Measurements from ENCODE around the gene CEP112. TPM values are rescaled to one million over a fixed set of nuclear protein-coding genes. Genes with fewer than 3 reads are reported as not detected.
"Not testable (repeated sequence)": the region's sequence is repeated elsewhere in the genome, so short reads cannot be mapped to it uniquely, and the experiment has no call there.

Gene CEP112
- total RNA-seq, 1 donor from 2014 or later, result 9.5 TPM

- TF ChIP-seq CTCF (IDR thresholded peaks at IDR 0.05), result no peak
- Mint-ChIP-seq H3K27me3 (ENCODE audit: unreplicated experiment) (no peaks in the 10 kb centered on the region), H3K27ac (ENCODE audit: unreplicated experiment) (peak overlapping the region; percentile 78), H3K4me3 (ENCODE audit: unreplicated experiment) (no peak overlapping the region), H3K4me1 (ENCODE audit: unreplicated experiment) (peaks cover 16% of the 10 kb centered on the region), H3K9me3 (ENCODE audit: unreplicated experiment) (peaks cover 28% of the 10 kb centered on the region), H3K36me3 (ENCODE audit: unreplicated experiment) (peaks cover 31% of the 10 kb centered on the region)
- DNase-seq (ENCODE audit: extremely low spot score, unreplicated experiment), result no peak
Observed at GRCh38 chr17:66088173-66088572, 103.8 kb downstream of the CEP112 start.

- no peak for DNase-seq (ENCODE audit: extremely low spot score, unreplicated experiment)
- Mint-ChIP-seq H3K9me3 (ENCODE audit: unreplicated experiment) (peaks cover 24% of the 10 kb centered on the region), H3K27ac (ENCODE audit: unreplicated experiment) (peak overlapping the region; percentile 78), H3K27me3 (ENCODE audit: unreplicated experiment) (no peaks in the 10 kb centered on the region), H3K36me3 (ENCODE audit: unreplicated experiment) (peaks cover 26% of the 10 kb centered on the region), H3K4me1 (ENCODE audit: unreplicated experiment) (peaks cover 17% of the 10 kb centered on the region), H3K4me3 (ENCODE audit: unreplicated experiment) (no peak overlapping the region)
- no peak for TF ChIP-seq CTCF (IDR thresholded peaks at IDR 0.05)
Observed at GRCh38 chr17:66087073-66087472, 104.9 kb downstream of the CEP112 start.

- H3K4me3 Mint-ChIP-seq (ENCODE audit: unreplicated experiment), result no peak overlapping the region
- peaks cover 15% of the 10 kb centered on the region for H3K36me3 Mint-ChIP-seq (ENCODE audit: unreplicated experiment)
- no peaks in the 10 kb centered on the region for H3K27me3 Mint-ChIP-seq (ENCODE audit: unreplicated experiment)
- peaks cover 13% of the 10 kb centered on the region for H3K9me3 Mint-ChIP-seq (ENCODE audit: unreplicated experiment)
- no peak overlapping the region for H3K27ac Mint-ChIP-seq (ENCODE audit: unreplicated experiment)
- peaks cover 21% of the 10 kb centered on the region for H3K4me1 Mint-ChIP-seq (ENCODE audit: unreplicated experiment)
- no peak for TF ChIP-seq CTCF (IDR thresholded peaks at IDR 0.05)
- DNase-seq (ENCODE audit: extremely low spot score, unreplicated experiment), result no peak
Observed at GRCh38 chr17:66085221-66085620, 106.7 kb downstream of the CEP112 start.

GRCh38 chr17:66080670-66081069 lies 111.3 kb downstream of the CEP112 start:
- not testable (repeated sequence) for H3K4me3 Mint-ChIP-seq (ENCODE audit: unreplicated experiment); H3K27me3 Mint-ChIP-seq (ENCODE audit: unreplicated experiment); DNase-seq (ENCODE audit: extremely low spot score, unreplicated experiment); H3K4me1 Mint-ChIP-seq (ENCODE audit: unreplicated experiment); H3K27ac Mint-ChIP-seq (ENCODE audit: unreplicated experiment); H3K36me3 Mint-ChIP-seq (ENCODE audit: unreplicated experiment); H3K9me3 Mint-ChIP-seq (ENCODE audit: unreplicated experiment)

GRCh38 chr17:66076546-66077190 lies 115.3 kb downstream of the CEP112 start:
- Mint-ChIP-seq H3K9me3 (ENCODE audit: unreplicated experiment) (peaks cover 8% of the 10 kb centered on the region), H3K27me3 (ENCODE audit: unreplicated experiment) (no peaks in the 10 kb centered on the region), H3K36me3 (ENCODE audit: unreplicated experiment) (peaks cover 15% of the 10 kb centered on the region), H3K4me1 (ENCODE audit: unreplicated experiment) (no peaks in the 10 kb centered on the region), H3K27ac (ENCODE audit: unreplicated experiment) (no peak overlapping the region), H3K4me3 (ENCODE audit: unreplicated experiment) (no peak overlapping the region)
- DNase-seq (ENCODE audit: extremely low spot score, unreplicated experiment), result no peak
- no peak for TF ChIP-seq CTCF (IDR thresholded peaks at IDR 0.05)

Measured in osteocyte (in vitro differentiated cells).